Dermis blood vessel endothelial cell (primary cell): Measurements from ENCODE around the gene NLGN1. TPM values are rescaled to one million over a fixed set of nuclear protein-coding genes. Genes with fewer than 3 reads are reported as not detected.

Experiments
- DNase-seq: peaks from one replicate; pipeline ENCODE4 v3.0.0; 2010
- total RNA-seq: library from RNA; depleted of rRNA; stranded (reverse); fragments of >200 nt; gene quantifications from 2 replicates; pipeline ENCODE4 v1.2.3, GENCODE V29; 2014

Gene NLGN1
- total RNA-seq, 1 donor from 2014 or later = 1.4 TPM

GRCh38 chr3:173862701-173863100 is 465.2 kb downstream of the NLGN1 start:
- DNase-seq = no peak

- DNase-seq = no peak
Observed at GRCh38 chr3:173863551-173863950, 466.0 kb downstream of the NLGN1 start.

- no peak for DNase-seq
Observed at GRCh38 chr3:173865900-173866498, 468.5 kb downstream of the NLGN1 start.

- no peak for DNase-seq
Observed at GRCh38 chr3:173869766-173870165, 472.2 kb downstream of the NLGN1 start.

- DNase-seq = no peak
Observed at GRCh38 chr3:173870976-173871375, 473.4 kb downstream of the NLGN1 start.

GRCh38 chr3:173875790-173876189 is 478.2 kb downstream of the NLGN1 start:
- DNase-seq = no peak

- no peak for DNase-seq
Observed at GRCh38 chr3:173876476-173876875, 478.9 kb downstream of the NLGN1 start.

- no peak for DNase-seq
Observed at GRCh38 chr3:173887888-173888287, 490.3 kb downstream of the NLGN1 start.

- DNase-seq = no peak
Observed at GRCh38 chr3:173889596-173889995, 492.1 kb downstream of the NLGN1 start.

GRCh38 chr3:173890091-173890490 is 492.5 kb downstream of the NLGN1 start:
- no peak for DNase-seq

- peak; percentile 14 for DNase-seq
Observed at GRCh38 chr3:173891272-173892100, 493.9 kb downstream of the NLGN1 start.

- peak; percentile 74 for DNase-seq
Observed at GRCh38 chr3:173892547-173892946, 495.0 kb downstream of the NLGN1 start.

- peak; percentile 14 for DNase-seq
Observed at GRCh38 chr3:173893066-173893465, 495.5 kb downstream of the NLGN1 start.

GRCh38 chr3:173893835-173894234 is 496.3 kb downstream of the NLGN1 start:
- no peak for DNase-seq

GRCh38 chr3:173897631-173898030 is 500.1 kb downstream of the NLGN1 start:
- DNase-seq = no peak

GRCh38 chr3:173901649-173902048 is 504.1 kb downstream of the NLGN1 start:
- no peak for DNase-seq

GRCh38 chr3:173902401-173902800 is 504.9 kb downstream of the NLGN1 start:
- no peak for DNase-seq

- no peak for DNase-seq
Observed at GRCh38 chr3:173902871-173903270, 505.3 kb downstream of the NLGN1 start.

- DNase-seq = no peak
Observed at GRCh38 chr3:173905381-173905780, 507.8 kb downstream of the NLGN1 start.

- DNase-seq = no peak
Observed at GRCh38 chr3:173911446-173911845, 513.9 kb downstream of the NLGN1 start.

- DNase-seq = no peak
Observed at GRCh38 chr3:173912126-173912525, 514.6 kb downstream of the NLGN1 start.

- peak; percentile 6 for DNase-seq
Observed at GRCh38 chr3:173913397-173913796, 515.9 kb downstream of the NLGN1 start.

GRCh38 chr3:173913974-173914421 is 516.5 kb downstream of the NLGN1 start:
- no peak for DNase-seq

GRCh38 chr3:173916799-173917198 is 519.3 kb downstream of the NLGN1 start:
- DNase-seq = no peak
